ENCODE measurements around the gene ALDH1A3.
"Not testable (repeated sequence)": the region's sequence is repeated elsewhere in the genome, so short reads cannot be mapped to it uniquely, and the experiment has no call there.

Gene ALDH1A3
- long read RNA-seq, donor 1, partial matches to known transcripts: 0 of 2 reads
- long read RNA-seq, donor 1, other reads (novel, unspliced or antisense): 0 of 2 reads
- long read RNA-seq, donor 2: 0 reads
- long read RNA-seq, donor 3: 0 reads
- long read RNA-seq, donor 4, partial matches to known transcripts: 0 of 2 reads
- long read RNA-seq, donor 4, other reads (novel, unspliced or antisense): 0 of 2 reads
- long read RNA-seq, donor 5, partial matches to known transcripts: 0 of 2 reads
- long read RNA-seq, donor 5, other reads (novel, unspliced or antisense): 0 of 2 reads
- long read RNA-seq, donor 6, partial matches to known transcripts: 0 of 1 reads
- long read RNA-seq, donor 6, other reads (novel, unspliced or antisense): 0 of 1 reads
- long read RNA-seq, donor 7: 0 reads
- long read RNA-seq, donor 8: 0 reads

DNA sequence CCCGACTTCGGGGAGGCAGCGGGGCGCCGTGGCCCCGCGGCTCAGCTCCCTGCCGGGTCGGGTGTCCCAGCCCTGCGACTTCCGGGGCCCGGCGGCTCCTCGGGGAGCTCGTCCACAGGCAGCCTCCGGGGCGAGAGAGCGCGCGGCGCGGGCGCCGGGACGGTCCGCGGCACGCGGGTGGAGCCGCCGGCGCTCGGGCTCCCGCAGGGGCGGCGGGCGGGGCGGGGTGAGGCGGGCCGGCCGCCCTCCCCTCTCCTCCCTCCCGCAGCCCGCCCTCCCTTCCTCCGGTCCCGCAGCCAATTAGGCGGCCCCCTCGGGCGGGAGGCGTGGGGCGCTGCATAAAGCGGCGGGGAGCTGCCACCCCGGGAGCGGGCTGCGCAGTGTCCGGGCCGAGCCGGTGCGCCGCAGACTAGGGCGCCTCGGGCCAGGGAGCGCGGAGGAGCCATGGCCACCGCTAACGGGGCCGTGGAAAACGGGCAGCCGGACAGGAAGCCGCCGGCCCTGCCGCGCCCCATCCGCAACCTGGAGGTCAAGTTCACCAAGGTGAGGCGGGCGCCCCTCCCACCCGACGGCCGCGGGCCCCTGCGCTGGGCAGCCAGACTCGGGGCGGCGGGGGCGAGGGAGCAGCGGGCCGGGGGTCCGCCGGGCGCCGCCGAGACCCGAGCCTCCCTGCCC is at the start of gene ALDH1A3:
Gene ALDH1A3 (plus strand): TSS at position 368 of the 675 bp plus-strand sequence. CDS start 77 bp downstream, at position 445.
- peak; percentile 61 for DNase-seq

DNA sequence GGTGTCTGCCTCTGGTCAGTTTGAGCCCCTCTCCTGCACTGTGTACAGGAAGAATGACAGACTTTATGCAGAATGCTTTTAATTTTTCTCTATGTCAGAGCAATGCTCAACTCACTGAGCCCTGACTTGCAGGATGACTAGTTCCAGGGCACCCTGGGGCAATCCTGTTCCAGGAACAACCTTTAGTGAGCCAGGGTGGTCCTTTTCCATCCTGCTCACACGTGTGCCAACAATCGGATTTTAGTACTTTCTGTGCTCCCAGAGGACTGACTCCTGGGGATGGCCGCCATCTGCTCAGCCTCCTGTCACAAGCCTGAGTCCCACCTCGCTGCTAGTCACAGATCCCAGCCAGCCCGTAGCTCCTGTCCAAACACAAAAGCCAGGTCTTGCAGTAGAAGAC is 48.2 kb upstream of the ALDH1A3 start:
- DNase-seq: no peak

GRCh38 chr15:100832149-100832942 is 47.3 kb upstream of the ALDH1A3 start:
- no peak for DNase-seq

DNA sequence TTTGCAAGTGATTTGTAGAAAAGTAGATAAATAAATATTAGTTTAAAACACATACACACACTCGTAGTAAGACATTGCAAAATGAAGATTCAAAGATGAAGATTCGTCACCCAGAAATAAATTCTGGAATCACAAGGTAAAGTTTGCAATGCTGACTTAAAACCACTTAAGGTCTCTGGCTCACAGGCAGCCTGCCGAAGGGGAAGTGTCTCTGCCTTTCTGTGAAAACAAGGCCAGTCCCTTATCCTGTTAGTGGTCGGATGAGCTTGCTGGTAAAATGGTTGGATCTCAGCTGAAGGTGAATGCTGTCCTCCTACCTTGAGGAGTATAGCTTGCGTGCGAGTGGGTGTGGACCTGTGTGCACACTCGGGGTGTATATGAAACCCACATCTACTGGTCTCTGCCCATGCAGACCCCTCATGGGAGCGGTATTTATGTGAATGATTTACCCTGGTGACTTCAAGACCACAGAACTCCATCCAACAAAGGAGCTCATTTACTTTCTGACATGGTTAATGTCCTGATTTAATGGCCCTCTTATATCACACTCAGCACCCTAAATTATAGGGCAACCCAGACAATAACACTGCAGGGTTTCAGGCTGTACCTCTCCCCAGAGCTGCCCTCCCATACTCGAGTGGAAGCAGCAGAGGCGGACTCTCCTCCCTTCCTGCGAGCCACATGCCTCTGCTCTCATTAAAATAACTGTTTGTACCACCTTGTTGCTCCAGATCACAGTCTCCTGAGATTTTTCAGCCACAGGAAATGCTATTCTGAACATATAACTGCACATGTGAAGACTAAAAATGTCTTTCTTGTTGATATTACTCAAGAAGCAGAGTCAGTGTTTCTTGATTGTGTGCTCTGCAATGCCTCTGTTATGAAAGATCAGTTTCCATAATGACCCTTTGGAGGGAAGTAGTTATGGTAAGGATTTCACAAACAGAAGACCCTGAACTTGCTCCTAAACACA is 45.9 kb upstream of the ALDH1A3 start:
- DNase-seq: peak; percentile 40

GRCh38 chr15:100834731-100835130 is 44.9 kb upstream of the ALDH1A3 start:
- no peak for DNase-seq

DNA sequence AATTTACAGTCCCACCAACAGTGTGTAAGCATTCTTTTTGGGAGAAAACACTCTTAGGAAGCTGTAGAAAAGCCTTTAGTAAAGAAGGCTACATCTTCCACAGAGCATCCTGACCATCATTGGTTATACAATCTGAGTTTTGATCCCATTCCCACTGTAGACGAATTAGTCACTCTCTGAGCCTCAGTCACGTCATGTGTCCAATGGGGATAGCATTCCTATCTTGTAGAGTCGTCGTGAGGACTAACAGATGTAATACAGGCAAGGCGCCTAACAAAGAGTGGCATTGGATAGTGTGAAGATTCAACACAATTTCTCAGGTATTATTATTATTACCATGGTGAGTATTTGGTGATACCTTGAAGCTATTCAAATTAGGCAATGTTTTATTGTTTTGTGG is 44.0 kb upstream of the ALDH1A3 start:
- DNase-seq: no peak

- DNase-seq: no peak
Measured at GRCh38 chr15:100836501-100836900, 43.1 kb upstream of the ALDH1A3 start.

DNA sequence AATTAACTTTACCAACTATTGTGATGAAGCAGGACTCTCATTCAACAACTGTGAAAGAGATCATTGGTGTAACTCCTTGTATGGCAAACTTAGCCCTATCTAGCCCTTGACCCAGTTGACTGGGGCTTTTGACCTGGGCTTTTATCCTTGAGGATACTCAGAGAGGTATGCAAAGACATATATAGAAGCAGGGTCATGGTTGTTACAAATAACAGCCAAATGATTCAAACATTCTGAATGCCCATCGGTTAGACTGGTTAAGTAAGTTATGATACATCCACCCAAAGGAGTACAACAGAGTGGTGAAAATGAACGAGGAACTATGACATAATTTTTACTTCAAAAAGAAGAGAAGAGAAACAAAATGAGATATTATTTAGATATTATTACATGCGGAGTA is 38.2 kb upstream of the ALDH1A3 start:
- no peak for DNase-seq

- DNase-seq: no peak
Measured at GRCh38 chr15:100842756-100843730, 36.6 kb upstream of the ALDH1A3 start.

DNA sequence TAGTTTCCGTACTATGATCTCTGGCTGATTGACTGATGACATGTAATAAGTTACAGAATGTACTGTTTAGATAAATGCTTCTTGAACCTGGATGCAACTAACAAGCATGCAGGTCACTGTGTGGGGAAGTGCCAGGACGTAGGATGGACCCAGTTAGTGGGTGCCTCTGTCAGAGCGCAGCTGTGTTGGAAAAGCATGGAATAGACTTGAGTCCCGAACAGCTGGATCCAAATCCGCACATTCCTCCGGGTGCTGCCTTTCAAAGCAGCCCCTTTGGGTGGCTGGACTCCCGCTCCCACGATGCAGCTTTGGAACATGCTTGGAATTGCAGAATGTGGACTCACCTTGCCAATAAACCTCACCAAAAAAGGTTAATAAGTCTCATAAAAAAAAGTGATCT is 35.5 kb upstream of the ALDH1A3 start:
- DNase-seq: no peak

DNA sequence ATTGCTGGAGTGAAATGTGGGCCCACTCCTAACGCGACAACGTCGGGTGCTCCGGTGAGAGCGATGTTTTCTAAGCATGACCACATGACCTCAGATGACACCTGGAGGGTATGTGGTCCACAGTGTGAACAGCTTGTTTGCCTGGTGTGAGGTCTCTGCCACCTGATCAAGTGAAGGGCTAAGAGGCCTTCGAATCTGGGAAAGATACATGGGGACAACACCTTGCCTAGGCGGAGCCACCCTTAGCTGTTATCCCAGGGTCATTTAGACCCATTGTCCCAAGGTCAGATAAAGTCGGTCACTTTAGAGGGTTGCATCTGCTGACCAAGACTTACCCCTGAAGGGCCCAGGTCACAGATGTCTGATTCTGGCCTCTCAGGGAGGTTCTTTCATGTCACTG is 34.9 kb upstream of the ALDH1A3 start:
- DNase-seq: no peak

GRCh38 chr15:100847194-100847593 is 32.4 kb upstream of the ALDH1A3 start:
- DNase-seq: no peak

GRCh38 chr15:100849021-100849854 is 30.4 kb upstream of the ALDH1A3 start:
- peak; percentile 76 for DNase-seq

DNA sequence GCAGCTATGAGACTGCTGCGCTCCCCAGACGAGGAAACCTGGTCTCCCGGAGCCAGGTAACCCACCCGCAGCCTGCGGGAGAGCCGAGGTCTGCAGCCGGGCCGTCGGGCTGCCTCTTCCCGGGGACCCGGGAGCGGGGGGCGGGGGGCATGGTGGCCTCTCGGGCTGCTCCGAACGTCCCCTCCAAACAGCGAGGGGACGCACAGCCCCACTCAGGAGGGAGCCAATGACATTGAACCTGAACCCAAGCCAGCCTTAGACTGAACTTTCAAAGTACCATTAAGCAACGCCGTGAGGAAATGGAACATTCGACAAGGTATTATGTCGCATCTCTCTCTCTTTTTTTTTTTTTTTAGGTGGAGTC is 29.8 kb upstream of the ALDH1A3 start:
- DNase-seq: no peak

GRCh38 chr15:100851428-100852015 is 28.1 kb upstream of the ALDH1A3 start:
- not testable (repeated sequence) for DNase-seq

DNA sequence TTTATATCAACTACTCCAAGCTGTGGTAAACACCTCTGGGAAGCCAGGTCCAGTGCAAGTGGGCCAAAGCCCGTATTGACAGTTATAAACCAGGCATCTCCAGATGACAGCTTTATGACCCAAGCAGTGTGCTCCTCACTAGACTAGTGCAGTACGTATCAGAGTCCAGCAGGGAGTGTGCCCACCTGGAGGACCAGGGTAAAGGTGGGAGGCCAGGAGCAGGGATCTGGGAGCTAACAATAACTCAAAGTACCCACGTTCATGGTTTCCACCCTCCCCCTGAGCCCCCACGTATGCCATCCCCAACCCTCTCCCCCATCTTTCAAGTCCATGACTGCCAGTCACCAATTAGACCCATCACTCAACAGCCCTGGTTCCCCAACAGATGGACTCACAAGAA is 27.0 kb upstream of the ALDH1A3 start:
- no peak for DNase-seq

- no peak for DNase-seq
Measured at GRCh38 chr15:100853676-100854440, 25.8 kb upstream of the ALDH1A3 start.

- no peak for DNase-seq
Measured at GRCh38 chr15:100856867-100857266, 22.8 kb upstream of the ALDH1A3 start.
